RWPE2 (cell line): Measurements from ENCODE around the gene DDN.

Experiments
- ATAC-seq: fragments of 200-7000 bp; cut with Tn5 transposase; 3 replicates; pipeline ENCODE4 v1.9.1; 2021; ENCODE audit warnings: low read depth
- DNase-seq: peaks from one replicate; pipeline ENCODE4 v3.0.0-alpha.2; 2020; ENCODE audit warnings: low spot score
- H3K27ac ChIP-seq: fragments of 450-650 bp; 2 replicates; pipeline ENCODE4 v1.5.1; 2017; ENCODE audit warnings: mild to moderate bottlenecking; ENCODE audit not compliant: poor library complexity, severe bottlenecking
- H3K27me3 ChIP-seq: fragments of 250-450 bp; sonication (Bioruptor Pico); 2 replicates; pipeline ENCODE4 v1.5.1; 2021; ENCODE audit warnings: mild to moderate bottlenecking, moderate library complexity; ENCODE audit not compliant: insufficient read depth, poor library complexity, severe bottlenecking
- H3K36me3 ChIP-seq: fragments of 250-450 bp; sonication (Bioruptor Pico); 2 replicates; pipeline ENCODE4 v1.5.1; 2020; ENCODE audit warnings: low read depth, mild to moderate bottlenecking, moderate library complexity
- H3K4me1 ChIP-seq: fragments of 250-450 bp; sonication (Bioruptor Pico); 2 replicates; pipeline ENCODE4 v1.5.1; 2021; ENCODE audit warnings: mild to moderate bottlenecking, moderate library complexity; ENCODE audit not compliant: insufficient read depth, poor library complexity, severe bottlenecking
- H3K4me3 ChIP-seq: fragments of 250-450 bp; sonication (Bioruptor Pico); 2 replicates; pipeline ENCODE4 v1.5.1; 2021; ENCODE audit warnings: mild to moderate bottlenecking, moderate library complexity; ENCODE audit not compliant: severe bottlenecking
- H3K9me3 ChIP-seq: fragments of 250-450 bp; sonication (Bioruptor Pico); 2 replicates; pipeline ENCODE4 v1.5.1; 2021; ENCODE audit warnings: mild to moderate bottlenecking, moderate library complexity; ENCODE audit not compliant: severe bottlenecking
- TF ChIP-seq, protein P1 (sequence below): fragments of 450-650 bp; IDR thresholded peaks from one replicate; pipeline ENCODE4 v1.5.1; 2017; ENCODE audit warnings: mild to moderate bottlenecking, moderate library complexity; ENCODE audit not compliant: poor library complexity, severe bottlenecking

Gene DDN

DNA sequence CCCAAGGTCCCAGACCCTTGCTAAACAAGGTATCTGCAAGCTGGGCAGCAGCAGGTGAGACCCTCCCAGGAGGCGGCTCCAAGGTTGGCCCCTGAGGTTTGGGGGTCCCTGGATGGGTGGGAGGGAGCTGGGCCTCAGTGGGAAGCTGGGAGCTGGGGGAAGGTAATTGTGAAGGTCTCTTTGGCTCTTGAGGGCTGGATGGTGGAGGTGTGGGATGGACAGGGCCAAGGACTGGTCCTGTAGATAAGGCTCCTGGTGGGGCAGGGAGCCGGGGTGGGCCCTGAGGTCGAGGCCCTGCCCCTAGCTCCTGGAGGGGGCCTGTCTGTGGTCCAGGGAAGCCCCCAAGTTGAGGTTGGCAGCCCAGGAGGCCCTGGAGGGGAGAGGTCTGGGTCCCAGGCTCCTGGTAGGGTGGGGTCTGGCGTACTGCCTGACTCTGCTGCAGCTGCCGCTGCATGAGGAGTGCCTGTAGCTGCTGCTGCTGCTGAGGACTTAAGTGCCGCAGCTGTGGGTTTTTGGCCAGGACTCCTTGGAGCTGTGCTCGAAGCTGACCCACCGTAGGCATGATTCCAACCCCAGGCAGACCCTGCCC is 32.5 kb upstream of the DDN start:
- TF ChIP-seq, protein P1, sequence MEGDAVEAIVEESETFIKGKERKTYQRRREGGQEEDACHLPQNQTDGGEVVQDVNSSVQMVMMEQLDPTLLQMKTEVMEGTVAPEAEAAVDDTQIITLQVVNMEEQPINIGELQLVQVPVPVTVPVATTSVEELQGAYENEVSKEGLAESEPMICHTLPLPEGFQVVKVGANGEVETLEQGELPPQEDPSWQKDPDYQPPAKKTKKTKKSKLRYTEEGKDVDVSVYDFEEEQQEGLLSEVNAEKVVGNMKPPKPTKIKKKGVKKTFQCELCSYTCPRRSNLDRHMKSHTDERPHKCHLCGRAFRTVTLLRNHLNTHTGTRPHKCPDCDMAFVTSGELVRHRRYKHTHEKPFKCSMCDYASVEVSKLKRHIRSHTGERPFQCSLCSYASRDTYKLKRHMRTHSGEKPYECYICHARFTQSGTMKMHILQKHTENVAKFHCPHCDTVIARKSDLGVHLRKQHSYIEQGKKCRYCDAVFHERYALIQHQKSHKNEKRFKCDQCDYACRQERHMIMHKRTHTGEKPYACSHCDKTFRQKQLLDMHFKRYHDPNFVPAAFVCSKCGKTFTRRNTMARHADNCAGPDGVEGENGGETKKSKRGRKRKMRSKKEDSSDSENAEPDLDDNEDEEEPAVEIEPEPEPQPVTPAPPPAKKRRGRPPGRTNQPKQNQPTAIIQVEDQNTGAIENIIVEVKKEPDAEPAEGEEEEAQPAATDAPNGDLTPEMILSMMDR: no peak

DNA sequence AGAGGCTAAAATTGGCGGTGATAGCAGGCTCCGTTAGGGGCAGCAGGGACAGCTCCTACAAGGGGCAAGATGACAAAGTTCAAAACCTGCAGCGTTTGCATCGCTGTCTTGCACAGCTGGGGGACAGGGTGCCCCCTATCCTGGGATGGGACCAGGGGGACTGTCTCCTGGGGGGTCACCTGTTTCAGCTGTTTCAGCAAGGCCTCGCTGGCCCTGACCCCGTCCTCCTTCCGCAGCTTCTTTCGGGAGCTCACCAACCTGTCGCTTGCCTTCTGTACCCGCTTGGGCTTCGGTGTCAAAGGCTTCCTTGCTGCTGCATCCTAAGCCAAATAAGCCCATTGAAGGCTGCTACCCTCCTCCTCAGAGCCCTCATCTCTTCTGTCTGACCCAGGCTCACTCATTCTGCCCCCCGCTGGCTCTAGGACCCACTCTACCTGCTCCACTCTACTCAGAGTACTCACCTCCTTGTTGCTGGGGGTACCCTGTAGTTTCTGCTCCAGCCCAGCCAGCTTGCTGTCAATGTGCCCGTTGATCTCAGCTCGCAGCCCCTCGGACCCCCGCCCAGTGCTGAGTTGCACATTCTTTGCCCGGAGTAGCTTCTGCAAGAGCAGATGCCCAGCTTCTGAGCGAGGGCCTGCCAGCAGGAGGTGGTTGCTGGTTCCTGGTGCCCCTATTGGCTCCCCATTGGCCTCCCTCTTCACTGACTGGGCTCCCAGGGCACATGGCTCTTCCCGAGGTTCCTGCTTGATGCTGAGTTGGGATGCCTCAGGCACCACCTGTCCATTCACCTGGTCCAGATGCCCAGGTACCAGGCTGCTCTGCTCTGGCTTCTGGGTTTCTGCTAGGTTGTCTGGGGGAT is 31.8 kb upstream of the DDN start:
- Histone ChIP-seq H3K36me3 (peaks cover 75% of the 10 kb centered on the region), H3K9me3 (no peaks in the 10 kb centered on the region), H3K27ac (no peak overlapping the region), H3K4me3 (no peak overlapping the region), H3K27me3 (no peaks in the 10 kb centered on the region), H3K4me1 (no peaks in the 10 kb centered on the region)
- DNase-seq (no peak), ATAC-seq (no peak)
- TF ChIP-seq, protein P1: no peak

More for the DNA sequence above, 32.5 kb upstream of the DDN start:
- Histone ChIP-seq H3K27me3 (no peaks in the 10 kb centered on the region), H3K36me3 (peaks cover 74% of the 10 kb centered on the region), H3K27ac (no peak overlapping the region), H3K4me1 (no peaks in the 10 kb centered on the region), H3K9me3 (no peaks in the 10 kb centered on the region), H3K4me3 (no peak overlapping the region)
- ATAC-seq (no peak), DNase-seq (no peak)

DNA sequence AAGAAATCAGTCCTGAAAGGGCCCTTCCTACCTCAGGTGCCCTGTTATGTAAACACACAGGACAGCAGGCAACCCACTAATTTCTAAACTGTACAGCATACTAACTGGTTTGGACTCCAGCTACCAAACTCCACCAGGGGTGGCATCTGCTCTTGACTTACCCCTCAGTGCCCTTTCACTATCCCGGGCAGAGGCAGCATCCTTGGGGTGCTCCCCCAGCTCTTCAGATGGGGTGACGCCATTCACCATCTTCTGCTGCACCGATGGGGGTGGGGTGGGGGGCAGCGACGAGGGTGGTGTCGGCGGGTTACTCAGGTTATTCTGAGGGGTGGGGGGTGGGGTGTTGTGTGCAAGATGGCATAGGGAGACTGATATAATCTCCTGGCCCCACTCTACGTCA is 30.9 kb upstream of the DDN start:
- Histone ChIP-seq H3K4me3 (no peak overlapping the region), H3K27me3 (no peaks in the 10 kb centered on the region), H3K4me1 (no peaks in the 10 kb centered on the region), H3K9me3 (no peaks in the 10 kb centered on the region), H3K36me3 (peaks cover 75% of the 10 kb centered on the region), H3K27ac (no peak overlapping the region)
- TF ChIP-seq, protein P1: no peak
- DNase-seq (no peak), ATAC-seq (no peak)

DNA sequence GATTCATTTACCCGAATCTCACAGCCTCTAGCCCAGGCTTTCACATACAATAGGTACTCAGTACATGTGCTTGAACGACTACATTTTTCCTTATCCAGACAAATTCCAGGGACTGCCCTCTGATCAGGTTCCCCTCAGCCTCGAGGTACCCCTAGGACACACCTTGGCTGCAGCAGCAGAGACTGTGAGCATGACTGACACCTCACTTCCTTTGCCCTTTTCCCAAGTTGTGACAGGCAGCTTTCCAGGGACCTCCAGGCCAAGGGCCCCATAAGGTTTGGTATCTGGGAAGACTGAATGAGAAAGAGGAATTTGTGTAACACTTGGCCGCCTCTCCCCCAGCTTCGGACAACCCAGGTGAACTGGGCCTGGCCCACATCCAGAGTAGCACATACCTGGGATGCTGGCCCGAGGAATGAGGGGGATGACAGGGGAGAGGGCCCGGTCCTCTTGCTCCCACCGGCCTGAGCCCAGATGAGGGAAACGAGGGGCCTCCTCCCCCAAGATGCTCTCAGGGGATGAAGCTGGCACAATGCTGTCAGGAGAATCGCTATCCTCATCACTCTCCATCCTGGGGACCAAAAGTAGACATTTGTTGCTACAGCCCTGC is 29.6 kb upstream of the DDN start:
- no peak overlapping the region for H3K27ac ChIP-seq
- H3K9me3 ChIP-seq: no peaks in the 10 kb centered on the region
- H3K4me1 ChIP-seq: no peaks in the 10 kb centered on the region
- peaks cover 78% of the 10 kb centered on the region for H3K36me3 ChIP-seq
- H3K4me3 ChIP-seq: no peak overlapping the region
- ATAC-seq: no peak
- no peaks in the 10 kb centered on the region for H3K27me3 ChIP-seq
- no peak for DNase-seq
- TF ChIP-seq, protein P1: no peak
